AG09319 (cell line): Measurements from ENCODE around the gene GOLGA8S.
"Not testable (repeated sequence)": the region's sequence is repeated elsewhere in the genome, so short reads cannot be mapped to it uniquely, and the experiment has no call there.

Source experiments
- DNase-seq: peaks from one replicate; pipeline ENCODE4 v3.0.0-alpha.2; 2010; ENCODE audit warnings: low read depth; ENCODE audit errors: extremely low read depth
- CTCF ChIP-seq: IDR thresholded peaks from 2 replicates; pipeline ENCODE4 v1.5.1; 2011; ENCODE audit warnings: low read depth, mild to moderate bottlenecking, inconsistent platforms, low read length, moderate library complexity

Gene GOLGA8S

GRCh38 chr15:23384371-23384770 is 29.8 kb downstream of the GOLGA8S start:
- TF ChIP-seq CTCF, result no peak
- no peak for DNase-seq

- no peak for DNase-seq
- TF ChIP-seq CTCF, result no peak
Measured at GRCh38 chr15:23385886-23386430, 31.4 kb downstream of the GOLGA8S start.

- DNase-seq, result no peak
- TF ChIP-seq CTCF, result no peak
Measured at GRCh38 chr15:23387621-23388190, 33.2 kb downstream of the GOLGA8S start.

GRCh38 chr15:23395030-23395692 is 40.6 kb downstream of the GOLGA8S start:
- DNase-seq, result no peak
- no peak for TF ChIP-seq CTCF

- DNase-seq, result no peak
Measured at GRCh38 chr15:23395832-23396231, 41.3 kb downstream of the GOLGA8S start.

GRCh38 chr15:23397779-23398178 is 43.2 kb downstream of the GOLGA8S start:
- DNase-seq, result no peak
- TF ChIP-seq CTCF, result no peak

More at GRCh38 chr15:23395832-23396231, 41.3 kb downstream of the GOLGA8S start:
- TF ChIP-seq CTCF, result no peak

GRCh38 chr15:23398357-23398756 is 43.8 kb downstream of the GOLGA8S start:
- DNase-seq, result not testable (repeated sequence)

- not testable (repeated sequence) for DNase-seq
Measured at GRCh38 chr15:23399207-23399606, 44.7 kb downstream of the GOLGA8S start.
